ENCODE data around the gene FGD5.

Gene FGD5

GRCh38 chr3:14819671-14820070 is 909 bp downstream of the FGD5 start:
- H3K27me3 ChIP-seq (ENCODE audit: insufficient read depth, low read depth), result no peaks in the 10 kb centered on the region
- H3K9ac ChIP-seq, result no peak overlapping the region
- H4K20me1 ChIP-seq (ENCODE audit: insufficient read depth), result no peaks in the 10 kb centered on the region
- no peak for TF ChIP-seq CTCF (conservative IDR thresholded peaks at IDR 0.05; ENCODE audit: low read depth, low read length)
- no peaks in the 10 kb centered on the region for H3K36me3 ChIP-seq (ENCODE audit: insufficient read depth)
- no peak overlapping the region for H2AFZ ChIP-seq (ENCODE audit: low read depth)
- H3K4me2 ChIP-seq, result no peak overlapping the region
- H3K27ac ChIP-seq, result no peak overlapping the region
- H3K4me3 ChIP-seq (IDR thresholded peaks at IDR 0.05; ENCODE audit: insufficient read depth, low read depth, low read length), result no peak overlapping the region
- no peaks in the 10 kb centered on the region for H3K4me1 ChIP-seq (ENCODE audit: low read depth, poor library complexity, severe bottlenecking)
- H3K79me2 ChIP-seq (ENCODE audit: insufficient read depth, low read depth), result no peaks in the 10 kb centered on the region

GRCh38 chr3:14820156-14820555 is 1.4 kb downstream of the FGD5 start:
- no peak overlapping the region for H2AFZ ChIP-seq (ENCODE audit: low read depth)

GRCh38 chr3:14821151-14821550 is 2.4 kb downstream of the FGD5 start:
- H3K27me3 ChIP-seq (ENCODE audit: insufficient read depth, low read depth), result no peaks in the 10 kb centered on the region
- H3K9ac ChIP-seq, result no peak overlapping the region
- no peaks in the 10 kb centered on the region for H4K20me1 ChIP-seq (ENCODE audit: insufficient read depth)
- H2AFZ ChIP-seq (ENCODE audit: low read depth), result no peak overlapping the region
- no peak for TF ChIP-seq CTCF (conservative IDR thresholded peaks at IDR 0.05; ENCODE audit: low read depth, low read length)
- no peak overlapping the region for H3K27ac ChIP-seq
- H3K4me2 ChIP-seq, result no peak overlapping the region
- no peaks in the 10 kb centered on the region for H3K36me3 ChIP-seq (ENCODE audit: insufficient read depth)
- H3K79me2 ChIP-seq (ENCODE audit: insufficient read depth, low read depth), result no peaks in the 10 kb centered on the region
- no peaks in the 10 kb centered on the region for H3K4me1 ChIP-seq (ENCODE audit: low read depth, poor library complexity, severe bottlenecking)
- H3K4me3 ChIP-seq (IDR thresholded peaks at IDR 0.05; ENCODE audit: insufficient read depth, low read depth, low read length), result no peak overlapping the region

More at GRCh38 chr3:14820156-14820555, 1.4 kb downstream of the FGD5 start:
- no peaks in the 10 kb centered on the region for H3K4me1 ChIP-seq (ENCODE audit: low read depth, poor library complexity, severe bottlenecking)
- H3K9ac ChIP-seq, result no peak overlapping the region
- H4K20me1 ChIP-seq (ENCODE audit: insufficient read depth), result no peaks in the 10 kb centered on the region
- no peaks in the 10 kb centered on the region for H3K36me3 ChIP-seq (ENCODE audit: insufficient read depth)
- no peak for TF ChIP-seq CTCF (conservative IDR thresholded peaks at IDR 0.05; ENCODE audit: low read depth, low read length)
- no peaks in the 10 kb centered on the region for H3K27me3 ChIP-seq (ENCODE audit: insufficient read depth, low read depth)
- H3K27ac ChIP-seq, result no peak overlapping the region
- no peak overlapping the region for H3K4me2 ChIP-seq
- H3K79me2 ChIP-seq (ENCODE audit: insufficient read depth, low read depth), result no peaks in the 10 kb centered on the region
- H3K4me3 ChIP-seq (IDR thresholded peaks at IDR 0.05; ENCODE audit: insufficient read depth, low read depth, low read length), result no peak overlapping the region

GRCh38 chr3:14822134-14822533 is 3.4 kb downstream of the FGD5 start:
- Histone ChIP-seq H3K9ac (no peak overlapping the region), H3K79me2 (ENCODE audit: insufficient read depth, low read depth) (no peaks in the 10 kb centered on the region), H4K20me1 (ENCODE audit: insufficient read depth) (no peaks in the 10 kb centered on the region), H2AFZ (ENCODE audit: low read depth) (no peak overlapping the region), H3K27me3 (ENCODE audit: insufficient read depth, low read depth) (no peaks in the 10 kb centered on the region), H3K27ac (no peak overlapping the region), H3K4me3 (IDR thresholded peaks at IDR 0.05; ENCODE audit: insufficient read depth, low read depth, low read length) (no peak overlapping the region), H3K4me2 (no peak overlapping the region), H3K4me1 (ENCODE audit: low read depth, poor library complexity, severe bottlenecking) (no peaks in the 10 kb centered on the region), H3K36me3 (ENCODE audit: insufficient read depth) (no peaks in the 10 kb centered on the region)
- no peak for TF ChIP-seq CTCF (conservative IDR thresholded peaks at IDR 0.05; ENCODE audit: low read depth, low read length)
